Activated CD4-positive, alpha-beta T cell treated with anti-CD3 and anti-CD28 coated beads, Interleukin-2, Interleukin-6, amounts not matched to agents 100 ng/mL and 50 ng/mL, durations not matched to agents 16 hours and 8 hours (primary cell): Measurements from ENCODE around the gene ADRM1.

ENCODE experiments used
- DNase-seq: peaks from one replicate; pipeline ENCODE4 v3.0.0-alpha.2; 2020

The ADRM1 gene

GRCh38 chr20:62357681-62358080 is 54.9 kb downstream of the ADRM1 start:
- no peak for DNase-seq
